Spleen (tissue), 11 donors: ENCODE measurements around the gene PPP1R12B. TPM values are rescaled to one million over a fixed set of nuclear protein-coding genes. Genes with fewer than 3 reads are reported as not detected.
"Not testable (repeated sequence)": the region's sequence is repeated elsewhere in the genome, so short reads cannot be mapped to it uniquely, and the experiment has no call there.

Experiments
- DNase-seq: peaks from one replicate; pipeline ENCODE4 v3.0.0-alpha.2; 2020
- H3K27ac ChIP-seq, 8 donors: fragments of 200-600 bp; sonication (generic) in 7 of 8; 1 replicate in 4 of 8; 2 replicates in 4 of 8; pipeline versions ENCODE4 v1.5.0 to v1.8.0; 2016 to 2021; ENCODE audit warnings: inconsistent platforms in 4 of 8, mild to moderate bottlenecking in 4 of 8, moderate library complexity in 1 of 8
- H3K27me3 ChIP-seq, 7 donors: fragments of 200-600 bp; sonication (generic) in 6 of 7; replicated peaks in 1 of 7; 1 replicate in 4 of 7; 2 replicates in 3 of 7; pipeline versions ENCODE4 v1.5.0 to v1.8.0; 2016 to 2021; ENCODE audit warnings: inconsistent platforms in 3 of 7, mild to moderate bottlenecking in 1 of 7
- H3K36me3 ChIP-seq, 6 donors: fragments of 200-600 bp; sonication (generic) in 5 of 6; 1 replicate in 4 of 6; 2 replicates in 2 of 6; pipeline versions ENCODE4 v1.5.0 to v1.8.0; 2016 to 2021; ENCODE audit warnings: inconsistent platforms in 2 of 6
- H3K4me1 ChIP-seq, 6 donors: fragments of 200-600 bp; sonication (generic) in 5 of 6; 1 replicate in 3 of 6; 2 replicates in 3 of 6; pipeline versions ENCODE4 v1.5.0 to v1.8.0; 2016 to 2021; ENCODE audit warnings: inconsistent platforms in 3 of 6
- H3K4me3 ChIP-seq, 8 donors: fragments of 200-600 bp; sonication (generic) in 7 of 8; 1 replicate in 4 of 8; 2 replicates in 4 of 8; pipeline versions ENCODE4 v1.5.0 to v1.8.0; 2016 to 2021; ENCODE audit warnings: inconsistent platforms in 4 of 8, mild to moderate bottlenecking in 4 of 8, moderate library complexity in 2 of 8
- H3K9me3 ChIP-seq, 8 donors: fragments of 200-600 bp; sonication (generic) in 7 of 8; 1 replicate in 4 of 8; 2 replicates in 4 of 8; pipeline versions ENCODE4 v1.5.0 to v1.8.0; 2016 to 2021; ENCODE audit warnings: inconsistent platforms in 4 of 8
- CTCF ChIP-seq, 11 experiments: fragments of 200-600 bp in 7 of 11; fragments of 450-650 bp in 4 of 11; sonication (generic) in 4 of 11; IDR thresholded peaks in 8 of 11; conservative IDR thresholded peaks in 3 of 11; 1 replicate in 7 of 11; 2 replicates in 4 of 11; pipeline versions ENCODE4 v1.4.0 to v1.8.0; 2016 to 2021; ENCODE audit warnings: antibody characterized with exemption in 11 of 11, inconsistent platforms in 4 of 11, mild to moderate bottlenecking in 1 of 11
- POLR2A ChIP-seq, 3 donors: fragments of 450-650 bp; IDR thresholded peaks; one replicate each; pipeline ENCODE4 v1.5.1; 2017; ENCODE audit warnings: antibody characterized with exemption in 3 of 3, mild to moderate bottlenecking in 1 of 3
- POLR2AphosphoS5 ChIP-seq, 3 donors: sonication (generic); formaldehyde crosslinking; IDR thresholded peaks; one replicate each; pipeline ENCODE4 v1.5.1; 2017; ENCODE audit warnings: antibody characterized with exemption in 3 of 3
- WGBS, 5 donors: extraction: QIAGEN DNeasy Blood & Tissue Kit in 3 of 5; methylation state at CpG; one replicate each; pipeline versions ENCODE4 v1.1.5 to v1.1.7; 2013 to 2018; 5-methylcytosine and 5-hydroxymethylcytosine counted together
- intact Hi-C: fragments of 100-400 bp; cut with DNase I; formaldehyde crosslinking; loops from one replicate; pipeline ENCODE4 v1.15.0; 2023; ENCODE audit warnings: low total_unique reads
- polyA plus RNA-seq, 3 donors: library from polyadenylated mRNA; stranded (reverse); fragments of 200-250 nt; gene quantifications; one replicate each; pipeline ENCODE4 v1.2.1, GENCODE V29; 2013
- total RNA-seq, 7 donors: library from RNA; depleted of rRNA in 3 of 7; stranded (reverse); fragments of >200 nt in 3 of 7; fragmentation: NEBNext Ultra II Directional in 4 of 7; extraction: Animal tissue kit (Norgen Biotek cat#: 25700) in 4 of 7; gene quantifications; one replicate each; pipeline versions ENCODE4 v1.1.0 to v1.2.1, GENCODE V29; 2016 to 2021
- donor health status: healthy with polysubstance abuse.
- donor health status: DM: no; HTN: no; CAD: no; lungs with moderate emphysema.
- donor health status: DM: no; HTN: no; CAD: no.
- donor health status: Bipolar disorder and iron deficiency.
- donor health status: healthy.
- donor health status: DM: no; HTN: no; CAD: no.
- donor health status: DM: yes; HTN: yes; CAD: no.

The PPP1R12B gene
- total and polyA plus RNA-seq, 10 donors, result 2.4 to 124 (median 73.7) TPM

- intact Hi-C loops, result no loop called here
These were observed 276.2 kb downstream of the PPP1R12B start for GRCh38 chr1:202624781-202625108.

GRCh38 chr1:202625416-202626360 lies 277.2 kb downstream of the PPP1R12B start:
- DNase-seq, result peak; percentile 92

More at GRCh38 chr1:202624781-202625108, 276.2 kb downstream of the PPP1R12B start:
- TF ChIP-seq POLR2AphosphoS5 (IDR thresholded peaks at IDR 0.05) (no peak), CTCF (IDR thresholded peaks at IDR 0.05 in 8 of 11, conservative IDR thresholded peaks at IDR 0.05 in 3 of 11) (no peak), POLR2A (IDR thresholded peaks at IDR 0.05) (no peak)
- peaks cover 0 to 81% (median 0%) of the 10 kb centered on the region in 7 donors for H3K27me3 ChIP-seq
- H3K27ac ChIP-seq, result no peak overlapping the region
- 55 to 82% (median 70%) methylated on average over 1 of the region's 1 CpG for WGBS, 5 donors
- peak; percentile 24 for DNase-seq
- no peak overlapping the region for H3K4me3 ChIP-seq
- H3K4me1 ChIP-seq, result peaks cover 14 to 46% (median 40%) of the 10 kb centered on the region in 6 donors
- no peaks in the 10 kb centered on the region for H3K9me3 ChIP-seq
- no peaks in the 10 kb centered on the region for H3K36me3 ChIP-seq

GRCh38 chr1:202627036-202627435 lies 278.5 kb downstream of the PPP1R12B start:
- H3K27me3 ChIP-seq, result peaks cover 0 to 84% (median 1%) of the 10 kb centered on the region in 7 donors
- H3K36me3 ChIP-seq, intact Hi-C loops, H3K4me3 ChIP-seq, H3K27ac ChIP-seq, H3K9me3 ChIP-seq: not testable (repeated sequence)
- TF ChIP-seq POLR2AphosphoS5 (IDR thresholded peaks at IDR 0.05), result peak in 2 of 3 donors; percentile 40 to 57
- WGBS, 5 donors, result 46 to 64% (median 53%) methylated on average over 6 to 7 of the region's 7 CpGs
- H3K4me1 ChIP-seq, result peaks cover 16 to 67% (median 49%) of the 10 kb centered on the region in 6 donors
- peak; percentile 79 for DNase-seq

More at GRCh38 chr1:202625416-202626360, 277.2 kb downstream of the PPP1R12B start:
- Histone ChIP-seq H3K27ac (no peak overlapping the region), H3K9me3 (no peaks in the 10 kb centered on the region), H3K36me3 (no peaks in the 10 kb centered on the region), H3K4me3 (no peak overlapping the region), H3K27me3 (peaks cover 0 to 84% (median 0%) of the 10 kb centered on the region in 7 donors), H3K4me1 (peaks cover 16 to 55% (median 45%) of the 10 kb centered on the region in 6 donors)
- TF ChIP-seq POLR2AphosphoS5 (IDR thresholded peaks at IDR 0.05), result peak in 2 of 3 donors; percentile 19 to 49
- peak; percentile 35 to 87 (median 71) for TF ChIP-seq CTCF (IDR thresholded peaks at IDR 0.05 in 8 of 11, conservative IDR thresholded peaks at IDR 0.05 in 3 of 11)
- no peak for TF ChIP-seq POLR2A (IDR thresholded peaks at IDR 0.05)
- intact Hi-C loops, result no loop called here
- 33 to 40% (median 37%) methylated on average over 24 to 28 of the region's 28 CpGs for WGBS, 5 donors

GRCh38 chr1:202627841-202628565 lies 279.5 kb downstream of the PPP1R12B start:
- no peaks in the 10 kb centered on the region for H3K36me3 ChIP-seq
- TF ChIP-seq CTCF (IDR thresholded peaks at IDR 0.05 in 8 of 11, conservative IDR thresholded peaks at IDR 0.05 in 3 of 11) (no peak), POLR2A (IDR thresholded peaks at IDR 0.05) (no peak), POLR2AphosphoS5 (IDR thresholded peaks at IDR 0.05) (no peak)
- H3K27ac ChIP-seq, result peak overlapping the region in 1 of 8 donors; percentile 44
- no peak overlapping the region for H3K4me3 ChIP-seq
- peaks cover 0 to 84% (median 4%) of the 10 kb centered on the region in 7 donors for H3K27me3 ChIP-seq
- no peaks in the 10 kb centered on the region for H3K9me3 ChIP-seq
- WGBS, 5 donors, result 88 to 93% (median 92%) methylated on average over 12 to 13 of the region's 13 CpGs
- intact Hi-C loops, result no loop called here
- peak; percentile 65 for DNase-seq
- H3K4me1 ChIP-seq, result peaks cover 16 to 67% (median 49%) of the 10 kb centered on the region in 6 donors
